ENCODE measurements around the gene FLOT1.
"Not testable (repeated sequence)": the region's sequence is repeated elsewhere in the genome, so short reads cannot be mapped to it uniquely, and the experiment has no call there.

The FLOT1 gene

GRCh38 chr6:30743099-30744053, 889 bp upstream of the FLOT1 start:
- DNase-seq: peak; percentile 60

- peak; percentile 69 for DNase-seq
Measured at GRCh38 chr6:30741789-30742315, 635 bp downstream of the FLOT1 start.

- DNase-seq: peak; percentile 59
Measured at GRCh38 chr6:30741063-30741779, 1.3 kb downstream of the FLOT1 start.

- no peak for DNase-seq
Measured at GRCh38 chr6:30740540-30740870, 2.0 kb downstream of the FLOT1 start.

GRCh38 chr6:30738532-30738931, 4.0 kb downstream of the FLOT1 start:
- no peak for DNase-seq

- peak; percentile 50 for DNase-seq
Measured at GRCh38 chr6:30735668-30736314, 6.7 kb downstream of the FLOT1 start.

GRCh38 chr6:30732237-30732943, 10.1 kb downstream of the FLOT1 start:
- DNase-seq: no peak

- DNase-seq: peak; percentile 92
Measured at GRCh38 chr6:30730601-30731435, 11.7 kb downstream of the FLOT1 start.

- no peak for DNase-seq
Measured at GRCh38 chr6:30727920-30728553, 14.4 kb downstream of the FLOT1 start.

GRCh38 chr6:30726506-30727413, 15.7 kb downstream of the FLOT1 start:
- DNase-seq: peak; percentile 50

- peak; percentile 54 for DNase-seq
Measured at GRCh38 chr6:30725713-30726505, 16.6 kb downstream of the FLOT1 start.

- DNase-seq: no peak
Measured at GRCh38 chr6:30724906-30725667, 17.4 kb downstream of the FLOT1 start.

- DNase-seq: peak; percentile 23
Measured at GRCh38 chr6:30723843-30724741, 18.4 kb downstream of the FLOT1 start.

GRCh38 chr6:30723159-30723842, 19.2 kb downstream of the FLOT1 start:
- DNase-seq: not testable (repeated sequence)

GRCh38 chr6:30722280-30723112, 20.0 kb downstream of the FLOT1 start:
- DNase-seq: peak; percentile 86

GRCh38 chr6:30722025-30722279, 20.5 kb downstream of the FLOT1 start:
- peak; percentile 49 for DNase-seq

All from stimulated activated CD4-positive, alpha-beta T cell treated with anti-CD3 and anti-CD28 coated beads, Interleukin-15, amount 100 ng/mL, for 24 hours (primary cell).